ENCODE measurements around the gene NLRP6. TPM values are rescaled to one million over a fixed set of nuclear protein-coding genes. Genes with fewer than 3 reads are reported as not detected.
A peak's percentile ranks its signal among the peaks of the same experiment; 100 is the strongest.
"Not testable (repeated sequence)": the region's sequence is repeated elsewhere in the genome, so short reads cannot be mapped to it uniquely, and the experiment has no call there.

The NLRP6 gene
- total RNA-seq, 1 donor from 2014 or later, result 3.2 TPM

DNA sequence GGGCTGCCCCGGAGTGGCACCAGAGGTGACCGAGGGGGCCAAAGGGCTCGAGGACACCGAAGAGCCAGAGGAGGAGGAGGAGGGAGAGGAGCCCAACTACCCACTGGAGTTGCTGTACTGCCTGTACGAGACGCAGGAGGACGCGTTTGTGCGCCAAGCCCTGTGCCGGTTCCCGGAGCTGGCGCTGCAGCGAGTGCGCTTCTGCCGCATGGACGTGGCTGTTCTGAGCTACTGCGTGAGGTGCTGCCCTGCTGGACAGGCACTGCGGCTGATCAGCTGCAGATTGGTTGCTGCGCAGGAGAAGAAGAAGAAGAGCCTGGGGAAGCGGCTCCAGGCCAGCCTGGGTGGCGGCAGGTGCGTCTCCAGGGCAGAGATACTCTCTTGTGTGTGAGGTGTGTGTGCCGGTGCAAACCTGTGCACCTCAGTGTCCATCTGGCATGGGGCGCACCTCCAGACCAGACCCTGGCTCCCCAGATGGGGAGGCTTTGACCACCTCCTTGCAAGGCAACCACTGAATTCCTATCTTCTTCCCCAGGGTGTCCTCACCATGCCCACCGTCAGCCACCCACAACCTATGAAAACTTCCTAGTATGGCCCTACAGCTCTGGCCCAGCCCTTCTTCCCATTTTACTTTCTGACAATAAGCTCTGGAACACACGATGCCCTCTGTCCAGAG, 3.4 kb downstream of the NLRP6 start:
- Mint-ChIP-seq H3K27ac (peak overlapping the region; percentile 84), H3K4me1 (peaks cover 41% of the 10 kb centered on the region), H3K36me3 (ENCODE audit: low read depth) (peaks cover 37% of the 10 kb centered on the region), H3K27me3 (peaks cover 32% of the 10 kb centered on the region), H3K9me3 (peaks cover 4% of the 10 kb centered on the region), H3K4me3 (peak overlapping the region; percentile 87)
- intact Hi-C loops (cut with micrococcal nuclease), result no loop called here
- no peak for DNase-seq

- Mint-ChIP-seq H3K4me1 (peaks cover 43% of the 10 kb centered on the region), H3K27me3 (peaks cover 34% of the 10 kb centered on the region), H3K9me3 (no peaks in the 10 kb centered on the region), H3K27ac (peak overlapping the region; percentile 84), H3K36me3 (ENCODE audit: low read depth) (peaks cover 34% of the 10 kb centered on the region), H3K4me3 (peak overlapping the region; percentile 87)
- DNase-seq, result no peak
- intact Hi-C loops (cut with micrococcal nuclease), result no loop called here
Observed at GRCh38 chr11:282171-282570, 4.0 kb downstream of the NLRP6 start.

DNA sequence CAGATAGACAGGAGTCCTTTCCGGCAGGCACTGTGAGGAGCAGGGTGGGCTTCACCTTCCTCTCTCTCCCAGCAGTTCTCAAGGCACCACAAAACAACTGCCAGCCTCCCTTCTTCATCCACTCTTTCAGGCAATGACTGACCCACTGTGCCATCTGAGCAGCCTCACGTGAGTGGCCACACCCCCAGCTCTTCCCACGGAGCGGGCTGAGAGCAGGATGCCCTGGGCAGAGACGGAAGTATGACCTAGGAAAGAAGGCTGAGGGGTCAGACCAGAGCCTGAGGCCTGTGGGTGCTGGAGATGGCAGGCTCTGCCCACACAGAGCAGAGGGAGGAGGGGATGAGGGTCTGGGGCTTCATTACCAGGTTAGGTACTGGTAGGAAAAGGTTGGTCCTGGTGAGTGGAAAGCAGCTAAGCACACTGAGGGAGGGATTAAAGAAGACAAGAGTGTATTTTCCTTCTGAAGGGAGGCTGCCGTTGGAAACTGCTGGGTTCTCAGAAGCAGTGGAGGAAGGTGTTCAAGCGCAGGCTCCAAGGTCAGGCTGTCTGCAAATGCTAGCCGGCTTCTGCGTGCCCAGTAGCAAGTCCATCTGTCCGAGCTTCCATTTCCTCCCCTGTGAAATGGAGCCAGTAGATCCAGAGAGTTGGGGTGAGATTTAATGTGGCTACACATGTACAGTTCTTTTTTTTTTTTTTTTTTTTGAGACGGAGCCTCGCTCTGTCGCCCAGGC, 4.6 kb downstream of the NLRP6 start:
- H3K4me1 Mint-ChIP-seq, result peaks cover 43% of the 10 kb centered on the region
- H3K27ac Mint-ChIP-seq, result peak overlapping the region; percentile 84
- no peak for DNase-seq
- H3K9me3 Mint-ChIP-seq, result no peaks in the 10 kb centered on the region
- intact Hi-C loops (cut with micrococcal nuclease), result no loop called here
- peaks cover 32% of the 10 kb centered on the region for H3K36me3 Mint-ChIP-seq (ENCODE audit: low read depth)
- H3K27me3 Mint-ChIP-seq, result peaks cover 31% of the 10 kb centered on the region
- peak overlapping the region; percentile 87 for H3K4me3 Mint-ChIP-seq

DNA sequence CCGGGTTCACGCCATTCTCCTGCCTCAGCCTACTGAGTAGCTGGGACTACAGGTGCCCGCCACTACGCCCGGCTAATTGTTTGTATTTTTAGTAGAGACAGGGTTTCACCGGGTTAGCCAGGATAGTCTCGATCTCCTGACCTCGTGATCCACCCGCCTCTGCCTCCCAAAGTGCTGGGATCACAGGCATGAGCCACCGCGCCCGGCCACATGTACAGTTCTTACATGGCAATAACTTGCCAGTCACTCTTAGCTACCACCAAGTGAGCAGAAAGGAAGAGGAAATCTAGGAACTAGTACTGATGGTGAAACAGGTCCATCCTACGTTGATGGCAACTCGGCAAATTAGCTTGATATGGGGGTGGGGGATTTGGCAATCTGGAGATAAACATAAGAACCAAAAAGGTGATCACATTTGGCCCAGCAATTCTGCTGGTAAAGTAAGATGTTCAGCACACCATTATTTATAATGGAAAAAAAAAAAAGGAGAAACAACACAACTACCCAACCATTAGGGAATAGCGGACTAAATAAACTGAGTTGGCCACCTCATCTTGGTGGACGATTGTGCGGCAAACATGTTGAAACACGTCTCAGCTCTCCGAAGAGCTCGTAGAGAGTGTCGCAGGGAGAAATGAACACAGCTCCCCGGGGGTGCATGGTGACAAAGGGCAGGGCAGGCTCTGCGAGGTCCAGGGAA, 5.3 kb downstream of the NLRP6 start:
- Mint-ChIP-seq H3K4me1 (peaks cover 43% of the 10 kb centered on the region), H3K36me3 (ENCODE audit: low read depth) (peaks cover 31% of the 10 kb centered on the region), H3K27ac (peak overlapping the region; percentile 36), H3K4me3 (peak overlapping the region; percentile 68), H3K27me3 (peaks cover 31% of the 10 kb centered on the region), H3K9me3 (no peaks in the 10 kb centered on the region)
- DNase-seq, result no peak
- intact Hi-C loops (cut with micrococcal nuclease), result no loop called here

DNA sequence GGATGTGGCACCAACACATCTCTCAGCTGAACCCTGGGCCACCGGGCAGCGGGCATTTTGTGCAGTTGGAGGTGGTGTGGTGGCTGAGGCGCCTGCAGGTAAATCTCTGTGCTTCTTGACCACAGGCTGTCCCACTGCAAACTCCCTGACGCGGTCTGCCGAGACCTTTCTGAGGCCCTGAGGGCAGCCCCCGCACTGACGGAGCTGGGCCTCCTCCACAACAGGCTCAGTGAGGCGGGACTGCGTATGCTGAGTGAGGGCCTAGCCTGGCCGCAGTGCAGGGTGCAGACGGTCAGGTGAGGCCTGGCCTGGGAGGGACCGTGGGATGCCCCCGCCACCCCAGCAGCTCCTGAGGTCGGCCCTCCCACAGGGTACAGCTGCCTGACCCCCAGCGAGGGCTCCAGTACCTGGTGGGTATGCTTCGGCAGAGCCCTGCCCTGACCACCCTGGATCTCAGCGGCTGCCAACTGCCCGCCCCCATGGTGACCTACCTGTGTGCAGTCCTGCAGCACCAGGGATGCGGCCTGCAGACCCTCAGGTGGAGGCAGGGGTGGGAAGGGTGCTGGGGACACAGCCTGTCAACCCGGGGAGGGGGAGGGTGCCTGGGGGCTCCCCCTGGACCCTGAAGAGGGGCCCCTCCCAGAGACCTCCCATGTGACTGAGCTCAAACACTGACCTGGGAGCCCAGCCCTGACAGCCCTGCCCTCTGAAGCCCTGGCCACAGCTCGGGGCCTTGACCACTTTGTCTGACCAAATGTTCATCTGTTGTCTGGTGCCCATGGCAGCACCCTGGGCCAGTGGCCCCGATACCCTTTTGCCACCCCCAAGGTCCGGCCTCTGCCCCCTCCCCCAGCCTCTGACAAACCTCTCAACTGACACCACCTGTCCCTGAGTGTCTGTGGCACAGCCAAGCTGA, 6.2 kb downstream of the NLRP6 start:
- H3K36me3 Mint-ChIP-seq (ENCODE audit: low read depth), result peaks cover 29% of the 10 kb centered on the region
- no peak for DNase-seq
- intact Hi-C loops (cut with micrococcal nuclease), result no loop called here
- no peak overlapping the region for H3K4me3 Mint-ChIP-seq
- peaks cover 28% of the 10 kb centered on the region for H3K27me3 Mint-ChIP-seq
- no peak overlapping the region for H3K27ac Mint-ChIP-seq
- peaks cover 40% of the 10 kb centered on the region for H3K4me1 Mint-ChIP-seq
- no peaks in the 10 kb centered on the region for H3K9me3 Mint-ChIP-seq

DNA sequence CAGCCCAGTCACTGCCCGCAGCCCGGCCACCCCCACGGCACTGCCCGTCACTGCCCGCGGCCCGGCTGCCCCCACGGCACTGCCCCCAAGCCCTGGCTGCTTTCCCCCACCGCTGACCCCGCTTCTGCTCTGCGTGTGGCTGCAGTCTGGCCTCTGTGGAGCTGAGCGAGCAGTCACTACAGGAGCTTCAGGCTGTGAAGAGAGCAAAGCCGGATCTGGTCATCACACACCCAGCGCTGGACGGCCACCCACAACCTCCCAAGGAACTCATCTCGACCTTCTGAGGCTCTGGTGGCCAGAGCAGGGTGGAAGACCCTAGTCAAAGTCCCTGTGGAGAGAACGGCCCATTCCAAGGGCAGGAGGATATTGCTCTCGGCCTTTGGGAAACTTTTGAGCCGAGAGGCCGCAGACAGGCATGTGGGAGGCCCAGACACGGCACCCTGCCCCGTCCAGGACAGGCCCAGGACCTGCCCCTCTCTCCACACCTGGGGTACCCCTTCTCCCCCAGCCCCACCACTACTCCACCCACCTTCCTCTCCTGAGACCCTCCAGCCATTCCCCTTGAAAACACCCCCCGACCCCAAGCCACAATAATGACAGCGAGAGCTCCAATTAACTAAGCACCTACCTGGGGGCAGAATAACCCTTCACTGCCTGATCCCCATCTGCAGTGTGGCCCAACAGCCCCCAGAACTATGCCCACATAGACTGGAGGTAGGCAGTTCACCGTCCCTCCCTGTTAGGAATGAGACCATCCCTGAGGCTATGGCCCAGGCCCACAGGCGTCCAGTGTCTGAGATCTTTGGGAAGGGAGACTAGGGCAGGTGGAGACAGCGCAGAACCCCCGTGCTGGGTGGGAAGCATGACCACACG, 7.0 kb downstream of the NLRP6 start:
- Mint-ChIP-seq H3K36me3 (ENCODE audit: low read depth) (peaks cover 32% of the 10 kb centered on the region), H3K27ac (no peak overlapping the region), H3K4me1 (peaks cover 44% of the 10 kb centered on the region), H3K27me3 (peaks cover 27% of the 10 kb centered on the region), H3K4me3 (peak overlapping the region; percentile 17), H3K9me3 (no peaks in the 10 kb centered on the region)
- DNase-seq, result no peak
- intact Hi-C loops (cut with micrococcal nuclease), result no loop called here

- Mint-ChIP-seq H3K4me3 (no peak overlapping the region), H3K4me1 (peaks cover 45% of the 10 kb centered on the region), H3K9me3 (no peaks in the 10 kb centered on the region), H3K36me3 (ENCODE audit: low read depth) (peaks cover 30% of the 10 kb centered on the region), H3K27me3 (peaks cover 27% of the 10 kb centered on the region), H3K27ac (no peak overlapping the region)
- DNase-seq, result no peak
- intact Hi-C loops (cut with micrococcal nuclease), result no loop called here
Observed at GRCh38 chr11:285894-286220, 7.7 kb downstream of the NLRP6 start.

- Mint-ChIP-seq H3K27ac (peak overlapping the region; percentile 97), H3K27me3 (peaks cover 17% of the 10 kb centered on the region), H3K4me3 (peak overlapping the region; percentile 98), H3K4me1 (peaks cover 41% of the 10 kb centered on the region), H3K36me3 (ENCODE audit: low read depth) (peaks cover 27% of the 10 kb centered on the region)
- DNase-seq, result peak; percentile 88
- intact Hi-C loops (cut with micrococcal nuclease); H3K9me3 Mint-ChIP-seq: not testable (repeated sequence)
Observed at GRCh38 chr11:286977-287820, 9.0 kb downstream of the NLRP6 start.

DNA sequence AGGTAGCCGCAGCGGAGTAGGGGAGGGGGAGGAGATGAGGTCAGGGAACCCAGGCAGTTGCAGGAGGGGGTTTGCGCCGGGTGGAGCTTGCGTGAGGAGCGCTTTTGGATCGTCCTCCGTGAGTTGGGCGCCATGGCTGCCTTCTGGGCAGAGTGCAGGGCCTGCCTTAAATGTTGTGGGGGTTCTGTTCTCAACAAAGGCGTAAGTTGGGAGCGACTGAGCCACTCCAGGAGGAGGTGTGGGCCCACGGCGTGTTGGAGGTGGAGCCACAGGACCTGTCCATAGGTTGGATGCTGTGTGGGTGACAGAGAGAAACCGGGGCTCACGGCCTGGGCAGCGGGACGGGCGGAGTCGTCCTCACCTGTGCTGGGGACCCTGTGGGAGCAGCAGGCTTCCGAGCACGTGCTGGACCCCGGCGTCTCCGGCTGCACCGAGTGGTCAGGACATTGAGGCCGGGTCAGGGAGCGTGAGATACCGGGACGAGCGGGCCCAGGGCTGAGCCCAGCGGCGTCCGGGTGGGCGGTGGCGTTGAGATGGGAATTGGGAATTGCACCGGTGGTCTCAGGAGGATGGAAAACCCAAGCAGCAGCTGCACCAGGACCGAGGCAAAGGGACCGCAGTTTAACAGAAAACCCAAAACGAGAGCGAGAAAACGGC, 9.7 kb downstream of the NLRP6 start:
- peak; percentile 88 for DNase-seq

GRCh38 chr11:288478-289397, 10.5 kb downstream of the NLRP6 start, which contains the start of gene PGGHG:
Gene PGGHG, plus strand, starts transcription at chr11:289126. Its CDS starts 691 bp downstream, at chr11:289817.
- peak within 1 kb of the TSS; percentile 97 for H3K27ac Mint-ChIP-seq
- H3K9me3 Mint-ChIP-seq, result no peaks in the 10 kb centered on the region
- H3K36me3 Mint-ChIP-seq (ENCODE audit: low read depth), result peaks cover 25% of the 10 kb centered on the region
- H3K4me3 Mint-ChIP-seq, result peak within 1 kb of the TSS; percentile 98
- DNase-seq, result peak; percentile 92
- H3K27me3 Mint-ChIP-seq, result peaks cover 9% of the 10 kb centered on the region
- H3K4me1 Mint-ChIP-seq, result peaks cover 28% of the 10 kb centered on the region
- intact Hi-C loops (cut with micrococcal nuclease), result loop anchor here (1.0 kb wide), 1 partner anchor 19 kb away; no protein-coding TSS in a partner anchor

More for the DNA sequence above, 9.7 kb downstream of the NLRP6 start:
- H3K27ac Mint-ChIP-seq, result peak overlapping the region; percentile 97
- peaks cover 34% of the 10 kb centered on the region for H3K4me1 Mint-ChIP-seq
- peak overlapping the region; percentile 98 for H3K4me3 Mint-ChIP-seq
- H3K9me3 Mint-ChIP-seq, result no peaks in the 10 kb centered on the region
- intact Hi-C loops (cut with micrococcal nuclease), result loop anchor here (1.0 kb wide), 1 partner anchor 19 kb away; no protein-coding TSS in a partner anchor
- peaks cover 25% of the 10 kb centered on the region for H3K36me3 Mint-ChIP-seq (ENCODE audit: low read depth)
- H3K27me3 Mint-ChIP-seq, result peaks cover 10% of the 10 kb centered on the region

DNA sequence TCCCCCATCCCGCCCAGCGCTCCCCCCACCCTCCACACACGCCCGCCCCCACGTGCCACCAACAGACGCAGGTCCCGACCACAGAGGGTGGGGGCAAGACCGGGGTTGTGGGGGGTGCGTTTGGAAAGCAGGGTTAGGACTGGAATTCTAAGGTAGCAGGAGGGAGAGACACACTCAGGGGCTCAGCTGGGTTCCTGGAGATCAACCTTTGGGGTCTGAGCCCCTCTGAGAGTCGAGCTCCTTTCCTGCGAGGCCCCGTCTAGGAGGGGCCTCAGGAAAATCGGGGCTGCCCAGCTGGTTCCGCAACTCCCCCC, 11.1 kb downstream of the NLRP6 start:
- Mint-ChIP-seq H3K9me3 (no peaks in the 10 kb centered on the region), H3K4me3 (peak overlapping the region; percentile 79), H3K27me3 (peaks cover 9% of the 10 kb centered on the region), H3K36me3 (ENCODE audit: low read depth) (peaks cover 25% of the 10 kb centered on the region), H3K4me1 (peaks cover 27% of the 10 kb centered on the region), H3K27ac (peak overlapping the region; percentile 83)
- intact Hi-C loops (cut with micrococcal nuclease), result no loop called here
- DNase-seq, result no peak
